Body of pancreas (tissue), 4 donors: Measurements from ENCODE around the gene TENM3. TPM values are rescaled to one million over a fixed set of nuclear protein-coding genes. Genes with fewer than 3 reads are reported as not detected.

Source experiments
- ATAC-seq: fragments of 150-250 bp; one replicate; pipeline ENCODE4 v1.9.1; 2016
- DNase-seq, 4 donors: peaks; one replicate each; pipeline ENCODE4 v3.0.0-alpha.2; 2019
- H3K27ac ChIP-seq, 4 donors: fragments of 200-600 bp; sonication (generic); 1 replicate in 3 of 4; 2 replicates in 1 of 4; pipeline versions ENCODE4 v1.5.1 to v1.6.1; 2016 to 2019; ENCODE audit warnings: mild to moderate bottlenecking in 1 of 4, mixed read lengths in 1 of 4, moderate library complexity in 1 of 4
- H3K27me3 ChIP-seq, 2 donors: fragments of 200-600 bp; sonication (generic); one replicate each; pipeline ENCODE4 v1.6.0; 2016; ENCODE audit warnings: mild to moderate bottlenecking in 1 of 2
- H3K36me3 ChIP-seq, 2 donors: fragments of 200-600 bp; sonication (generic); replicated peaks in 1 of 2; 2 replicates each; pipeline ENCODE4 v1.5.1; 2016; ENCODE audit warnings: low read depth in 2 of 2; ENCODE audit not compliant: insufficient read depth in 1 of 2
- H3K4me1 ChIP-seq: fragments of 200-600 bp; sonication (generic); one replicate; pipeline ENCODE4 v1.6.0; 2016
- H3K4me3 ChIP-seq, 2 donors: fragments of 200-600 bp; sonication (generic); 1 replicate in 1 of 2; 2 replicates in 1 of 2; pipeline ENCODE4 v1.5.1; 2016 to 2019
- H3K9me3 ChIP-seq, 3 donors: fragments of 200-600 bp; sonication (generic); 1 replicate in 2 of 3; 2 replicates in 1 of 3; pipeline ENCODE4 v1.5.1; 2016
- CTCF ChIP-seq, 7 experiments: fragments of 450-650 bp in 4 of 7; fragments of 200-600 bp in 3 of 7; sonication (generic) in 3 of 7; IDR thresholded peaks; one replicate each; pipeline ENCODE4 v1.5.1; 2016 to 2019; ENCODE audit warnings: antibody characterized with exemption in 7 of 7
- POLR2A ChIP-seq, 3 donors: fragments of 450-650 bp; IDR thresholded peaks; one replicate each; pipeline ENCODE4 v1.6.1; 2016; ENCODE audit warnings: antibody characterized with exemption in 3 of 3, mild to moderate bottlenecking in 2 of 3
- WGBS, 2 donors: methylation state at CpG; one replicate each; pipeline ENCODE4 v1.1.5; 2017; 5-methylcytosine and 5-hydroxymethylcytosine counted together
- intact Hi-C: fragments of 100-400 bp; cut with DNase I; formaldehyde crosslinking; loops from one replicate; pipeline ENCODE4 v1.15.1; 2023
- total RNA-seq, 2 donors: library from RNA; depleted of rRNA; stranded (reverse); fragments of >200 nt; gene quantifications; one replicate each; pipeline ENCODE4 v1.1.0, GENCODE V29; 2016

Gene TENM3
- total RNA-seq, 2 donors from 2014 or later = 2.3 to 9.6 TPM

DNA sequence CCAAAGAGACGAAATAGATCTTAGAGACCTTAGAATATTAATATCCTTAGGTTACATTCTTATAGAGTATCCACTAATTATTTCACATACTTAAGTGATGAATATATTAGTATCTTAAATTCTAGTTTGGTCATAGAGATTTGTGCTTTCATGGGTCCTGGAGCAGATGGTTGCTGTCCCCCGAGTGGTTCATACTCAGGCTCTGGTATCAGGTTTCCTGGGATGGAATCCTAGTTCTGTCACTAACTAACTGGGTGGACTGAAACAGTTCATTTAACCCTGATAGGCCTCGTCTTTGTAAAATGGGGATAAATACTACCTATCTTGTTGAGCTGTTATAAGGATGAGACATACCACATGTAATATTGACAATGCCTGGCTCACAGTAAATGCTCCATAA lies 264.6 kb downstream of the TENM3 start:
- WGBS, 2 donors = 56 to 73% methylated on average over 3 of the region's 3 CpGs
- no peak for ATAC-seq
- no peaks in the 10 kb centered on the region for H3K27me3 ChIP-seq

DNA sequence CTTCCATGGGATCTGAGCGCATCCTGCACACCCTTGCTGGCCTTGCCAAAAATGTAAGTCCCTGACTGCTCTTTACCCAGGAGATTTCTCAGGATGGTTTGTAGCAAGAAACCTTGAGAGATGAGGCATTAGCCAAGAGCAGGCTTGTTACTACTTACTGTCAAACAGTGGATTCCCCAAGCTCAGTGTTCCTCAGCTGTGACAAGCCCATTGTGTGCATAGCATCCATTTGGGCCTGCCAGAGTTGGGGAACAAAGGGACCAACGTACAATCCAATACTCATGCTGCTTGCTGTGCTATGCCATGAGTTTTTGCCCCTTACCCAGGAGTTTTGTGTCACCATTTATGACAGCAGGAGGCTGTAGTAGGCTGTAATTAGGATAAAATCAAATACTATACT lies 267.6 kb downstream of the TENM3 start:
- Histone ChIP-seq H3K4me1 (no peaks in the 10 kb centered on the region), H3K27ac (no peak overlapping the region), H3K27me3 (no peaks in the 10 kb centered on the region), H3K9me3 (no peaks in the 10 kb centered on the region), H3K4me3 (no peak overlapping the region), H3K36me3 (no peaks in the 10 kb centered on the region)
- TF ChIP-seq POLR2A (IDR thresholded peaks at IDR 0.05) (no peak), CTCF (IDR thresholded peaks at IDR 0.05) (no peak)
- intact Hi-C loops = no loop called here
- ATAC-seq (no peak), DNase-seq (no peak)
- WGBS, 2 donors = 82 to 87% methylated on average over 2 of the region's 2 CpGs

More for the DNA sequence above, 264.6 kb downstream of the TENM3 start:
- H3K4me3 ChIP-seq = no peak overlapping the region
- intact Hi-C loops = no loop called here
- TF ChIP-seq POLR2A (IDR thresholded peaks at IDR 0.05) = no peak
- no peak for TF ChIP-seq CTCF (IDR thresholded peaks at IDR 0.05)
- no peak for DNase-seq
- H3K27ac ChIP-seq = no peak overlapping the region
- no peaks in the 10 kb centered on the region for H3K4me1 ChIP-seq
- no peaks in the 10 kb centered on the region for H3K9me3 ChIP-seq
- no peaks in the 10 kb centered on the region for H3K36me3 ChIP-seq

- Histone ChIP-seq H3K27me3 (no peaks in the 10 kb centered on the region), H3K36me3 (no peaks in the 10 kb centered on the region), H3K4me3 (no peak overlapping the region), H3K27ac (no peak overlapping the region), H3K4me1 (no peaks in the 10 kb centered on the region), H3K9me3 (no peaks in the 10 kb centered on the region)
- intact Hi-C loops = no loop called here
- no peak for TF ChIP-seq POLR2A (IDR thresholded peaks at IDR 0.05)
- no peak for TF ChIP-seq CTCF (IDR thresholded peaks at IDR 0.05)
- ATAC-seq (no peak), DNase-seq (no peak)
- WGBS, 2 donors = 71% methylated on average over 6 of the region's 6 CpGs
Observed at GRCh38 chr4:182513587-182514291, 270.5 kb downstream of the TENM3 start.

DNA sequence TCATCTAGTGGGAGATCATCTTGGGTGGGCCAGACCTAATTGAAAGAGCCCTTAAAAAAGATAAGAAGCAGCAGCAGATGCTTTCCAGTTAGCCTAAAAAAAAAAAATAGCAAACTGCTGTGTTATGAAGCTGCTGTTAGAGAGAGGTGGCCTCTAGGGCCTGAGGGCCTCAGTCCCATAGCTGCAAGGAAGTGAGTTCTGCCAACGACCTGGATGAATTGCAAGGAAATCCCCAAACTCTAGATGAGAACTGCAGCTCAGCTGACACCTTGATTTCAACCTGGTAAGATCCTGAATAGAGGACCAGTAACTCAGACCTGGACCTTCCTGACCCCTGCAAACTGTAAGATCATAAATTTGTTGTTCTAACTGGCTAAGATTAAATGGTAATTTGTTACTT lies 275.2 kb downstream of the TENM3 start:
- DNase-seq = no peak
- no peaks in the 10 kb centered on the region for H3K4me1 ChIP-seq
- H3K27me3 ChIP-seq = no peaks in the 10 kb centered on the region
- H3K4me3 ChIP-seq = no peak overlapping the region
- WGBS, 2 donors = 19 to 37% methylated on average over 1 of the region's 1 CpG
- H3K9me3 ChIP-seq = no peaks in the 10 kb centered on the region
- TF ChIP-seq POLR2A (IDR thresholded peaks at IDR 0.05) = no peak
- TF ChIP-seq CTCF (IDR thresholded peaks at IDR 0.05) = no peak
- intact Hi-C loops = no loop called here
- H3K27ac ChIP-seq = no peak overlapping the region
- ATAC-seq = no peak
- H3K36me3 ChIP-seq = no peaks in the 10 kb centered on the region

DNA sequence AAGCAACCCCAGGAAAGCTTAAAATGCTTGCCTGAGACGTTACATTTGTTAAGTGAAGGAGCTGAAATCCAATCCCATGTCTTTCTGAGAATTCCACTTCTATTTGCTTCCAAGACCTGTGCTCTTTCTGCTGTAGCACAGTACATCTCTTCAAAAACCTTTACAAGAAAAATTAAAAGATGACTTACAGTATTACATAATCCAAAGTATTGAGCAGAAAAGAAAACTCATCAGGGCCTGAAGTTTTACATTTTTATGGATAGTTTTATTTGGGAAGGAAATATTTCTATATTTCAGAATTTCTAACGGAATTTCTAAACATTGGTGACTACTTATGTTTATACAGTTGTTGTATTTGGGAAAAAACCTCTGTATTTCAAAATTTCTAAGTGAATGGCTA lies 276.3 kb downstream of the TENM3 start:
- H3K4me1 ChIP-seq = no peaks in the 10 kb centered on the region
- no peak for DNase-seq
- WGBS, 2 donors = 67 to 75% methylated on average over 2 of the region's 2 CpGs
- intact Hi-C loops = no loop called here
- no peaks in the 10 kb centered on the region for H3K9me3 ChIP-seq
- no peak for TF ChIP-seq CTCF (IDR thresholded peaks at IDR 0.05)
- TF ChIP-seq POLR2A (IDR thresholded peaks at IDR 0.05) = no peak
- no peaks in the 10 kb centered on the region for H3K36me3 ChIP-seq
- H3K27ac ChIP-seq = no peak overlapping the region
- no peak for ATAC-seq
- no peaks in the 10 kb centered on the region for H3K27me3 ChIP-seq
- H3K4me3 ChIP-seq = no peak overlapping the region
